KG1 (cell line): ENCODE measurements around the gene JUNB.

Source experiments
- DNase-seq: peaks from one replicate; lab custom pipeline; 2025; lab: John Stamatoyannopoulos, UW

Gene JUNB

DNA sequence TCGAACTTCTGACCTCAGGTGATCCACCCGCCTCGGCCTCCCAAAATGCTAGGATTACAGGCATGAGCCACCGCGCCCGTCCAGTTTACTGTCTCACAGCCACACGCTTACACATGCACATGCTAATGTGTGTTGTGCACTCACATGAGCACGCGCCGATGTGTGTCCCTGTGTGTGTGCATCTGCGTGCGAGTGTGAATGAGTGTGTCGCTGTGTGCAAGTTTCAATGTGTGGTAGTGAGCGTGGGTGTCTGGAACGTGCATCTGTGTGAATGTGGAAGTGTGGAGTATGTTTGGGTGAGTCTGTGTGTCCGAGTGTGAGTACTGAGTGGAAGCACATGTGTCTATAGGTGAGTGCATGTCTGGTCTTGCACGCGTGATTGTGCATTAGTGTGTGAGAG, 51.2 kb downstream of the JUNB start:
- no peak for DNase-seq
